HG02840 (cell line): ENCODE results near the gene ZIC4.

ENCODE experiments used
- ATAC-seq: cut with Tn5 transposase; IDR thresholded peaks from one replicate; pipeline ENCODE4 v1.9.1; 2021; ENCODE audit warnings: mild to moderate bottlenecking, moderate library complexity, moderate number of reproducible peaks; ENCODE audit not compliant: unreplicated experiment, low FRiP score

ZIC4 gene

GRCh38 chr3:147406028-147406931 lies at the start of gene ZIC4:
ZIC4 (minus strand) TSS chr3:147406543; CDS start chr3:147402797, 3,746 bp downstream.
- no peak for ATAC-seq

GRCh38 chr3:147449669-147450068 lies 43.3 kb upstream of the ZIC4 start:
- no peak for ATAC-seq

- ATAC-seq: no peak
Measured at GRCh38 chr3:147447224-147447623, 40.9 kb upstream of the ZIC4 start.

- ATAC-seq: no peak
Measured at GRCh38 chr3:147431751-147432150, 25.4 kb upstream of the ZIC4 start.

- ATAC-seq: no peak
Measured at GRCh38 chr3:147428754-147429153, 22.4 kb upstream of the ZIC4 start.

- no peak for ATAC-seq
Measured at GRCh38 chr3:147428326-147428725, 22.0 kb upstream of the ZIC4 start.

- no peak for ATAC-seq
Measured at GRCh38 chr3:147427746-147428145, 21.4 kb upstream of the ZIC4 start.

GRCh38 chr3:147426931-147427330 lies 20.6 kb upstream of the ZIC4 start:
- no peak for ATAC-seq

- no peak for ATAC-seq
Measured at GRCh38 chr3:147425388-147425850, 19.1 kb upstream of the ZIC4 start.

- ATAC-seq: no peak
Measured at GRCh38 chr3:147424581-147425387, 18.4 kb upstream of the ZIC4 start.

GRCh38 chr3:147423798-147424580 lies 17.6 kb upstream of the ZIC4 start:
- ATAC-seq: no peak

GRCh38 chr3:147423537-147423797 lies 17.1 kb upstream of the ZIC4 start:
- ATAC-seq: no peak

GRCh38 chr3:147422601-147423536 lies 16.5 kb upstream of the ZIC4 start:
- no peak for ATAC-seq

GRCh38 chr3:147422196-147422595 lies 15.9 kb upstream of the ZIC4 start:
- ATAC-seq: no peak

GRCh38 chr3:147421184-147421912 lies 15.0 kb upstream of the ZIC4 start:
- no peak for ATAC-seq

GRCh38 chr3:147420353-147421183 lies 14.2 kb upstream of the ZIC4 start:
- ATAC-seq: no peak

GRCh38 chr3:147419781-147420224 lies 13.5 kb upstream of the ZIC4 start:
- no peak for ATAC-seq
